Measurements from ENCODE around the gene LGALS12.

Gene LGALS12

GRCh38 chr11:63505857-63506528 lies at the start of gene LGALS12:
LGALS12 (plus strand) TSS chr11:63506084; CDS start chr11:63506459, 375 bp downstream.
- no peak for DNase-seq (ENCODE audit: low spot score)

GRCh38 chr11:63459586-63459985 lies 46.3 kb upstream of the LGALS12 start:
- no peak for DNase-seq (ENCODE audit: low spot score)

DNA sequence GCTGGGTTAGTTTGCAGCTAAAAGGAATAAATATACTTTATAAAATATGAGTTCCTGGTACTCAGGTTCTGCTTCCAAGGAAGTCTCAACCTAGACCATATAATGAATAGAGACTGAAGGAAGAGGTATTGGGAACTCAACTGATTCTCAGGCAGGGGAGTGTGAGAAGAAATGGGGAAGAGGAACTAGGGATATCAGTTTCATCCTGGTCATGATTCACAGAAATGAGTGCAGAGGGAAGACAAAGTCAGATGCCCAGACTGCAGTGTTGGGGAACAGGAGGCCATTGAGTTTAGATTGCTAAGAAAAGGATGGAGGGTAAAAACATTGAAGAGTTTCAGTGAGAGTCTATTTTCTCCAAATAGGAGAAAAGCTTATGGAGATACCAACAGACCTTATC lies 43.7 kb upstream of the LGALS12 start:
- DNase-seq (ENCODE audit: low spot score) = no peak

DNA sequence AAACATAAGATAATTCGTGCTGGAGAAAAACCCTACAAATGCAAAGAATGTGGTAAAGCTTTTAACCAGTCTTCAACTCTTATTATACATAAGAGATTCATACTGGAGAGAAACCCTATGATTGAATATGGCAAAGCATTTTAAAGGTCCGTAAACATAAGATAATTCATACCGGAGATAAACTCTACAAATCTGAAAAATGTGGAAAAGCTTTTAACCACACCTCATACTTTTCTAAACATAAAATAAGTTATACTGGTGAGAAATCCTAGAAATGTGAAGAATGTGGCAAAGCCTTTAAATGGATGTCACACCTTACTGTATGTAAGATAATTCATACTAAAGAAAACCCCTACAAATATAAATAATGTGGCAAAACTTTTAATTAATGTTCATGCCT lies 35.6 kb upstream of the LGALS12 start:
- no peak for DNase-seq (ENCODE audit: low spot score)

DNA sequence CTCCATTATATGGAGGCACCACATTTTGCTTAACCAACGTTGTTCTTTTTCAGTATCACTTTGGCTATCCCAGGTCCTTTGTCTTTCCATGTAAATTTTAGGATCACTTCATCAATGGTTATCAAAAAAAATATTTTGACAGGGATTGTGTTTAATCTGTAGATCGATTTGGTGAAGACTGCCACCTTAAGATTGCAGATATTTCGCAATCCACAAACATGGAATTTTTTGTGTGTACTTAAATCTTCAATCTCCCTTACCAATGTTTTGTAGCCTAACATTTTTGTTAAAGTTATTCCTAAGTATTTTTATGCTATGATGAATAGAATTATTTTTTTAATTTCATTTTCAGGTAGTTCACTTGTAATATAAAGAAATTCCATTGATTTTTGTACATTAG lies 33.5 kb upstream of the LGALS12 start:
- DNase-seq (ENCODE audit: low spot score) = no peak

DNA sequence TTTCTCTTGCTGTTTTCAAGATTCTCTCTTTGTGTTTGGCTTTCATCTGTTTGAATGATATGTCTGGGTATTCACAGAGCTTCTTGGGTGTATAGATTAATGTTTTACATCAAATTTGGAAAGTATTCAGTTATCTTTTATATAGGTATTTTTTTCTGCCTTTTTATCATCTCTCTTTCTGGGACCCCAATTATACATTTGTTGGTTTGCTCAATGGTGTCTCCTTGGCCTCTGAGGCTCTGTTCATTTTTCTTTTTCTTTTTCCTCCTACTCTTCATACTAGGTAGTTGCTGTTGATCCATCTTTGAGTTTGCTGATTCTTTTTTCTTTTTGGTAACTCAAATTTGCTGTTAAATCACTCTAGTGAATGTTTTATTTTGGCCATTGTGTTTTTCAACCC lies 29.3 kb upstream of the LGALS12 start:
- DNase-seq (ENCODE audit: low spot score) = no peak

DNA sequence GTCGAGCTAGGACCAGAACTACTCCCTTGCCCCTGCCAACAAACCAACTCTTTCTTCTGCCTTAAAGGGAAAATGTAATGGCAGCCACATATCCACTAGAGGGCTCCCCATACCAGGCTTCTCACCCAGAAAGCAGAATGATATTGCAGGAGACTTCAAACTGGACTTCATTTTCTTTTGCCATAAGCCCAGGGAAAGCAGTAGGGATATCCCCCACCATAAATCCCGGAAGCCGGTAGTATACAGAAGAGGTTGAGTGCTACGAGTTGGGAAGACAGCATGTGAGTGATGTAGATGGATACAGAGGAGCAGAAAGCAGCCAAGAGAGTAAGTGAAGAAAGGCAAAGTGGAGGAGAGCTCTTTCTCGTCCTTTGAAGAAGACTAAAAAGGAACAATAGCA lies 27.0 kb upstream of the LGALS12 start:
- DNase-seq (ENCODE audit: low spot score) = no peak

GRCh38 chr11:63480039-63480438 lies 25.8 kb upstream of the LGALS12 start:
- no peak for DNase-seq (ENCODE audit: low spot score)

- DNase-seq (ENCODE audit: low spot score) = no peak
Observed at GRCh38 chr11:63485777-63486176, 20.1 kb upstream of the LGALS12 start.

DNA sequence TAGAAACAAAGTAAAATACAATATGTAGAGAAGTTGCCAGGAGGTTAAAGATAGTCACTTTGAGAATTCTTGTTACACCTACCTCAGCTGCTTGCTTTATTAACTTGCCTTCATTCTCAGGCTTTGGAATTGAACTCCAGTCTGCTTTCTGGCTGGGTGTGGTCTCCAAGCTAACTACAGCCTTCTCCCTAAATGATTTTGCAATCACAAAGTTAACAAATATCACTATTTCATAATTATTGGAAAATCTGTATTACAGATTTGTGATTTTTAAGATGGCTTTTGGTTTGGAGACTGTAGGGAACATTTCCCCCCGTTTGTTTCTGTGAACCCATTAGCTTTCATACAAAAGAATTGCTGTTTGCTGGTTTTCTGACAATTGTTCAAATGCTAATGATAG lies 17.1 kb upstream of the LGALS12 start:
- no peak for DNase-seq (ENCODE audit: low spot score)

GRCh38 chr11:63489879-63490278 lies 16.0 kb upstream of the LGALS12 start:
- DNase-seq (ENCODE audit: low spot score) = no peak

- DNase-seq (ENCODE audit: low spot score) = peak; percentile 78
Observed at GRCh38 chr11:63490551-63491239, 15.2 kb upstream of the LGALS12 start, which contains the start of gene PLAAT5. PLAAT5 (minus strand) TSS chr11:63491167; CDS start chr11:63491034, 133 bp downstream.

DNA sequence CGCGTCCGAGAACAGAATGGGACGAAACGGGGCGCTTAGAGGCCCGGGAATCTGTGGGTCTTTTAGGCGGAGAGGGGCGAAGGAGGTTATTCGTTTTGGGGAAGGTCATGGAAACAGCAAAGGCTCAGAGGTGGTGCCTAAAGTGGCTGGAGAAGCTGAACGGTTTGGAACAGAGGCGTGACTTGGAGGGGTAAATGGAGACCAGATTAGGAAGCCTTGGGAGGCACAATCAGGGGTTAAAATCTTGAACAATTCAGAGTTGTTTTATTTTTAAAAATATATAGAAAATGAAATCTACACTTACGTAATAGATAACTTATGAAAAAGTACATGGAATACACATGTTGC lies 14.7 kb upstream of the LGALS12 start:
- DNase-seq (ENCODE audit: low spot score) = no peak

- no peak for DNase-seq (ENCODE audit: low spot score)
Observed at GRCh38 chr11:63491636-63492372, 14.1 kb upstream of the LGALS12 start.

DNA sequence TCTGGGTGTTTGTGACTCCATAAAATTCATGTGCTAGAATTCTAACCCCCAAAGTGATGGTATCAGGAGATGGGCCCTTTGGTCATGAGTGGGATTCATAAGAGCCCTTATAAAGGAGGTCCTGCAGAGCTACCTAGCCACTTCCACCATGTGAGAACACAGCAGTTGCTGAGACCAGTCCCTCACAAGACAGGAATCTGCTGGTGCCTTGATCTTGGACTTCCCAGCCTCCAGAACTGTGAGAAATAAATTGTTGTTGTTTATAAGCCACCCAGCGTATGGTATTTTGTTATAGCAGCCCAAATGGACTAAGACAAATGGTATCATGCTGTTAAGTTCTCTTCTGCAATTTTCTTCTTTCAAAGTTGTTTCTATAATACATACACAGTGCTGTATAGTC lies 13.4 kb upstream of the LGALS12 start:
- no peak for DNase-seq (ENCODE audit: low spot score)

GRCh38 chr11:63493127-63493526 lies 12.8 kb upstream of the LGALS12 start:
- DNase-seq (ENCODE audit: low spot score) = no peak

GRCh38 chr11:63494975-63495374 lies 10.9 kb upstream of the LGALS12 start:
- DNase-seq (ENCODE audit: low spot score) = no peak

GRCh38 chr11:63499874-63500273 lies 6.0 kb upstream of the LGALS12 start:
- no peak for DNase-seq (ENCODE audit: low spot score)

DNA sequence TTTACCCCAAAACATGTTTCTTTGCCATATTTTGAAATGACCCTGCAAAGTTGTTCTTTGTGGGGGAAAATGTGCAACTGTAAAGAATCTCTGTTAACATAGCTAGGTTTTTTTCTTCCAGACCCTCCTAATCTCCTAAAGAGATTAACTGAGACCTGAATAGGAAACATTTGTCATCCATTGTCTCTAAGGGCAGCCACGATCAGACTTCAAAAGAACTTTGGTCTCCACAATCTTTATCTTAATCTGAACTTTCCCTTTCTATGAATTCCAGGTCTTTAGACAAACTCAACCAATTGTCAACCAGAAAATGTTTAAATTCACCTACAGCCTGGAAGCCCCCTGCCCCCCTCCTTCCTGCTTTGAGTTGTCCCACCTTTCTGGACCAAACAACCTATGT lies 4.6 kb upstream of the LGALS12 start:
- no peak for DNase-seq (ENCODE audit: low spot score)

GRCh38 chr11:63502252-63502820 lies 3.5 kb upstream of the LGALS12 start:
- DNase-seq (ENCODE audit: low spot score) = no peak

GRCh38 chr11:63503492-63503891 lies 2.4 kb upstream of the LGALS12 start:
- DNase-seq (ENCODE audit: low spot score) = no peak

DNA sequence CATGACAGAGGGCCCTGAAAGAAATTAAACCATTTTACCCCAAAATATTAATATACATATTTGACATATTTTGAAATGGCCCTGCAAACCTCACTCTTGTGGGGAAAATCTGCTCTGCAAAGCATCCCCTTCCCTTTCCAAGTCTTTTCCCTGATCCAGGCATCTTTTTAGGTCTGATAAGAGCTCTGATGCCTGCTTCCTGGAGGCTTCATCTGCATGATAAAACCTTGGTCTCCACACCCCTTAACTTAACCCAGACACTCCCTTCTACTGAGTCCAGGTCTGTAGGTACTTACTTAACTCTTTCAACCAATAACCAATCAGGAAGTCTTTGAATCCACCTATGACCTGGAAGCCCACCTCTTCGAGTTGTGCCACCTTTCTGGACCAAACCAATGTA lies 1.8 kb upstream of the LGALS12 start:
- no peak for DNase-seq (ENCODE audit: low spot score)

Data from left forelimb (tissue), 1 donor.